Measurements from ENCODE around the gene ATP5IF1. TPM values are rescaled to one million over a fixed set of nuclear protein-coding genes. Genes with fewer than 3 reads are reported as not detected.

The ATP5IF1 gene
- total RNA-seq, 2 experiments from 2014 or later = 77.4 to 78.0 TPM

DNA sequence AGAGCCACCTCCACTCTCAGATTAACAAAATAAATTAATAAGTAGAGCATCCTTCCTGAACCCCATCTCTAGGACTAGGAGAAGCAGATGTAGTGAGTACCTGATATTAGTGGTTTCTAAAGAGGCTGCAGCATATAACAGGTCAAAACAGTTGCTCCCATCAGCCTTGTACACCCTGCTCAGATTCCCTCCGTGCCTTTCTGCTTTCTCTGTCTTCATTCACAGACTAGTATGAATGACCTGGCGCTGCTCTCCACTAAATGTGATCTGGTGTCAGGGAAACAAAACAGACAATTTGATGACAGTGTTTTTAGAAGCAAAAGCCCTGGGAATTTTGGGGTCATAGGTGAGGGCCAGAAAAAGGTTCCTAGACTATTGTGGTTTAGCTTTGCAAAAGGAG lies 31.7 kb downstream of the ATP5IF1 start:
- Histone ChIP-seq H3K27ac (ENCODE audit: low read depth in 1 of 2, low read length in 2 of 2) (no peak overlapping the region), H3K9me3 (ENCODE audit: control insufficient read depth in 1 of 2, insufficient read depth in 1 of 2, low read length in 2 of 2) (no peaks in the 10 kb centered on the region), H3K4me1 (ENCODE audit: insufficient read depth, low read length) (peaks cover 5% of the 10 kb centered on the region), H3K27me3 (ENCODE audit: control insufficient read depth in 1 of 2, insufficient read depth in 2 of 2, low read length in 2 of 2) (no peaks in the 10 kb centered on the region), H3K4me3 (ENCODE audit: low read length) (no peak overlapping the region), H3K36me3 (ENCODE audit: insufficient read depth, low read length) (peaks cover 13% of the 10 kb centered on the region)
- Mint-ChIP-seq H3K27ac (no peak overlapping the region), H3K4me3 (no peak overlapping the region), H3K9me3 (no peaks in the 10 kb centered on the region), H3K36me3 (ENCODE audit: low read depth) (peaks cover 2% of the 10 kb centered on the region), H3K4me1 (ENCODE audit: low read depth) (peaks cover 5% of the 10 kb centered on the region), H3K27me3 (no peaks in the 10 kb centered on the region)
- CTCF ChIA-PET = no interaction called here
- TF ChIP-seq, protein P1, sequence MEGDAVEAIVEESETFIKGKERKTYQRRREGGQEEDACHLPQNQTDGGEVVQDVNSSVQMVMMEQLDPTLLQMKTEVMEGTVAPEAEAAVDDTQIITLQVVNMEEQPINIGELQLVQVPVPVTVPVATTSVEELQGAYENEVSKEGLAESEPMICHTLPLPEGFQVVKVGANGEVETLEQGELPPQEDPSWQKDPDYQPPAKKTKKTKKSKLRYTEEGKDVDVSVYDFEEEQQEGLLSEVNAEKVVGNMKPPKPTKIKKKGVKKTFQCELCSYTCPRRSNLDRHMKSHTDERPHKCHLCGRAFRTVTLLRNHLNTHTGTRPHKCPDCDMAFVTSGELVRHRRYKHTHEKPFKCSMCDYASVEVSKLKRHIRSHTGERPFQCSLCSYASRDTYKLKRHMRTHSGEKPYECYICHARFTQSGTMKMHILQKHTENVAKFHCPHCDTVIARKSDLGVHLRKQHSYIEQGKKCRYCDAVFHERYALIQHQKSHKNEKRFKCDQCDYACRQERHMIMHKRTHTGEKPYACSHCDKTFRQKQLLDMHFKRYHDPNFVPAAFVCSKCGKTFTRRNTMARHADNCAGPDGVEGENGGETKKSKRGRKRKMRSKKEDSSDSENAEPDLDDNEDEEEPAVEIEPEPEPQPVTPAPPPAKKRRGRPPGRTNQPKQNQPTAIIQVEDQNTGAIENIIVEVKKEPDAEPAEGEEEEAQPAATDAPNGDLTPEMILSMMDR (IDR thresholded peaks at IDR 0.05) = no peak
- ATAC-seq (ENCODE audit: poor library complexity) = no peak
- DNase-seq = no peak
- intact Hi-C loops (cut with DNase I, micrococcal nuclease) = no loop called here
- POLR2A ChIA-PET = interaction anchor here (1.6 kb wide), 1 partner anchor 32 kb away, joined by 4 read pairs; the partner anchor contains the start of gene ATP5IF1

DNA sequence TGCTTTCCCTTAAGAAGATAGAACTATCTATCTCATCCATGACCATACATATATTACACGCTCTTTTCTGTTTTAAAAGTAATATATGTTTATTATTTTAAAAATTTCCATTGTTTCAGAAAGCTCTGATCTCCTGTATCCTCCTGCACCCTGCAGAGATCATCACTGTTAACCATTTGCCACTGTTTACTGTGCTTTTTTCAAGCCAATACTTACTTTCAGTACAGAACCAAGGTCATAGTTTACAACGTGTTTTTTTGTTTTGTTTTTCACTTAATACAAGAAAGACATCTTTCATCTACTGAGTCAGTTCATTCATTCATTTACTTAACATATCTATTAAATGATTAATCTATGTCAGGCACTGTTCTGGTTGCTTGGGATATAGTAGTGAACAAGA lies 33.6 kb downstream of the ATP5IF1 start:
- POLR2A ChIA-PET = interaction anchor here (0.6 kb wide), 1 partner anchor 34 kb away, joined by 3 read pairs; the partner anchor contains the start of gene ATP5IF1
- no peak overlapping the region for H3K4me3 Mint-ChIP-seq

DNA sequence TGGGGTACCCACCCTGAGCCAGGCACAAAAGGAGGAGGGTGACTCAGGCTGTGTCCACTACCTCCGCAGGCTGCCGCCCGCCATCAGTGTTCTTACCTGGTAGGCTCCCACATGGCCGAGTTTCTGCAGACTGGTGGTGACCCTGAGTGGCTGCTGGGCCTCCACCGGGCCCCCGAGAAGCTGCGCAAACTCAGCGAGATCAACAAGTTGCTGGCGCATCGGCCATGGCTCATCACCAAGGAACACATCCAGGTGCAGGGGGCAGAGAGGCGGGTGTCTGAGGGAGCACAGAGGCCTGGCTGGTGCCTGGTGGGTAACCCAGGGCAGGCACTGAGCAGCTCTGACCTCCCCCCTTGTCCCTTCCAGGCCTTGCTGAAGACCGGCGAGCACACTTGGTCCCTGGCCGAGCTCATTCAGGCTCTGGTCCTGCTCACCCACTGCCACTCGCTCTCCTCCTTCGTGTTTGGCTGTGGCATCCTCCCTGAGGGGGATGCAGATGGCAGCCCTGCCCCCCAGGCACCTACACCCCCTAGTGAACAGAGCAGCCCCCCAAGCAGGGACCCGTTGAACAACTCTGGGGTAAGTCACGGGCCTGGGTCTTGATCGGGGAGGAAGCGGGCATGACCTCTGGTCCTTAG lies 36.4 kb downstream of the ATP5IF1 start:
- H3K9me3 Mint-ChIP-seq = no peaks in the 10 kb centered on the region

More for the DNA sequence above, 33.6 kb downstream of the ATP5IF1 start:
- Histone ChIP-seq H3K36me3 (ENCODE audit: insufficient read depth, low read length) (peaks cover 31% of the 10 kb centered on the region), H3K27ac (ENCODE audit: low read depth in 1 of 2, low read length in 2 of 2) (no peak overlapping the region), H3K4me3 (ENCODE audit: low read length) (no peak overlapping the region), H3K9me3 (ENCODE audit: control insufficient read depth in 1 of 2, insufficient read depth in 1 of 2, low read length in 2 of 2) (no peaks in the 10 kb centered on the region), H3K27me3 (ENCODE audit: control insufficient read depth in 1 of 2, insufficient read depth in 2 of 2, low read length in 2 of 2) (no peaks in the 10 kb centered on the region), H3K4me1 (ENCODE audit: insufficient read depth, low read length) (no peaks in the 10 kb centered on the region)
- Mint-ChIP-seq H3K36me3 (ENCODE audit: low read depth) (peaks cover 10% of the 10 kb centered on the region), H3K27ac (no peak overlapping the region), H3K27me3 (no peaks in the 10 kb centered on the region), H3K4me1 (ENCODE audit: low read depth) (peaks cover 5% of the 10 kb centered on the region), H3K9me3 (no peaks in the 10 kb centered on the region)
- DNase-seq = no peak
- TF ChIP-seq, protein P1 (IDR thresholded peaks at IDR 0.05) = no peak
- no peak for ATAC-seq (ENCODE audit: poor library complexity)
- CTCF ChIA-PET = interaction anchor here (1.9 kb wide), 1 partner anchor 21 kb away, joined by 9 read pairs; no protein-coding TSS in a partner anchor
- intact Hi-C loops (cut with DNase I, micrococcal nuclease) = no loop called here

More for the DNA sequence above, 36.4 kb downstream of the ATP5IF1 start:
- Mint-ChIP-seq H3K27me3 (no peaks in the 10 kb centered on the region), H3K27ac (no peak overlapping the region), H3K36me3 (ENCODE audit: low read depth) (peaks cover 20% of the 10 kb centered on the region), H3K4me1 (ENCODE audit: low read depth) (no peaks in the 10 kb centered on the region), H3K4me3 (no peak overlapping the region)
- H3K9me3 ChIP-seq (ENCODE audit: control insufficient read depth in 1 of 2, insufficient read depth in 1 of 2, low read length in 2 of 2) = no peaks in the 10 kb centered on the region
- H3K4me1 ChIP-seq (ENCODE audit: insufficient read depth, low read length) = no peaks in the 10 kb centered on the region
- ChIA-PET POLR2A (no interaction called here), CTCF (no interaction called here)
- H3K27ac ChIP-seq (ENCODE audit: low read depth in 1 of 2, low read length in 2 of 2) = no peak overlapping the region
- ATAC-seq (ENCODE audit: poor library complexity) (no peak), DNase-seq (no peak)
- no peaks in the 10 kb centered on the region for H3K27me3 ChIP-seq (ENCODE audit: control insufficient read depth in 1 of 2, insufficient read depth in 2 of 2, low read length in 2 of 2)
- TF ChIP-seq, protein P1 (IDR thresholded peaks at IDR 0.05) = no peak
- H3K4me3 ChIP-seq (ENCODE audit: low read length) = no peak overlapping the region
- intact Hi-C loops (cut with DNase I, micrococcal nuclease) = no loop called here
- H3K36me3 ChIP-seq (ENCODE audit: insufficient read depth, low read length) = peaks cover 39% of the 10 kb centered on the region
